Measurements from ENCODE around the gene DNASE1L1. TPM values are rescaled to one million over a fixed set of nuclear protein-coding genes. Genes with fewer than 3 reads are reported as not detected.

DNASE1L1 gene
- total and polyA plus RNA-seq, 2 experiments from 2014 or later = 22.6 to 36.1 TPM

DNA sequence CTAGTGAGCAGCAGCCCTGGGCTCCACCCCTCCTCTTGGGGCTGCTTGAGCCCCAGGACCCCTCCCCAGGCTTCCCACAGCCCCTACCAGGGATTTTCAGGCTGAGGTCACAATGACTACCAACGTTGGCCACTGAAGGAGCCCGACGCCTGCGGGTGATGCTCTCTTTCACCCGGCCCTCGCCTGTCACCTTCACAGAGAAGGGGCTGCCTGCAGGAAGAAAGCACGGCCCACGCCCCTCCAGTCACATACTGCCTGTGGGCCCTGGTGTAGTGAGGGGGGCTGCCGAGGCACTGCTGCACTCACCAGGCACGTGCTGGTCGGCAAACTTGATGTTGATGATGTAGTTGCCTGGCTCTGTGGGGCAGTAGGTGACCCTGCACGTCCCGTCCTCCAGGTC lies 56.6 kb downstream of the DNASE1L1 start:
- no peak for DNase-seq (ENCODE audit: low spot score)
- Histone ChIP-seq H3K27ac (no peak overlapping the region), H3K27me3 (no peaks in the 10 kb centered on the region), H3K36me3 (replicated peaks; ENCODE audit: insufficient read depth, low read depth) (no peaks in the 10 kb centered on the region), H3K9me3 (ENCODE audit: low read depth) (no peaks in the 10 kb centered on the region), H3K4me1 (ENCODE audit: insufficient read depth) (no peaks in the 10 kb centered on the region), H2AFZ (no peak overlapping the region), H3K79me2 (no peaks in the 10 kb centered on the region), H4K20me1 (ENCODE audit: insufficient read depth, poor library complexity, severe bottlenecking) (peaks cover 9% of the 10 kb centered on the region), H3K9me2 (replicated peaks; ENCODE audit: insufficient read depth) (no peaks in the 10 kb centered on the region), H3K4me2 (no peak overlapping the region), H3K4me3 (no peak overlapping the region)
- no peak for TF ChIP-seq EZH2 (IDR thresholded peaks at IDR 0.05; ENCODE audit: borderline replicate concordance)
- TF ChIP-seq, protein P1, sequence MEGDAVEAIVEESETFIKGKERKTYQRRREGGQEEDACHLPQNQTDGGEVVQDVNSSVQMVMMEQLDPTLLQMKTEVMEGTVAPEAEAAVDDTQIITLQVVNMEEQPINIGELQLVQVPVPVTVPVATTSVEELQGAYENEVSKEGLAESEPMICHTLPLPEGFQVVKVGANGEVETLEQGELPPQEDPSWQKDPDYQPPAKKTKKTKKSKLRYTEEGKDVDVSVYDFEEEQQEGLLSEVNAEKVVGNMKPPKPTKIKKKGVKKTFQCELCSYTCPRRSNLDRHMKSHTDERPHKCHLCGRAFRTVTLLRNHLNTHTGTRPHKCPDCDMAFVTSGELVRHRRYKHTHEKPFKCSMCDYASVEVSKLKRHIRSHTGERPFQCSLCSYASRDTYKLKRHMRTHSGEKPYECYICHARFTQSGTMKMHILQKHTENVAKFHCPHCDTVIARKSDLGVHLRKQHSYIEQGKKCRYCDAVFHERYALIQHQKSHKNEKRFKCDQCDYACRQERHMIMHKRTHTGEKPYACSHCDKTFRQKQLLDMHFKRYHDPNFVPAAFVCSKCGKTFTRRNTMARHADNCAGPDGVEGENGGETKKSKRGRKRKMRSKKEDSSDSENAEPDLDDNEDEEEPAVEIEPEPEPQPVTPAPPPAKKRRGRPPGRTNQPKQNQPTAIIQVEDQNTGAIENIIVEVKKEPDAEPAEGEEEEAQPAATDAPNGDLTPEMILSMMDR (IDR thresholded peaks at IDR 0.05; ENCODE audit: poor library complexity) = no peak
- no peak for TF ChIP-seq EZH2phosphoT487 (IDR thresholded peaks at IDR 0.05; ENCODE audit: low read depth, severe bottlenecking, unreplicated experiment)
- 87% methylated on average over 13 of the region's 13 CpGs for WGBS (ENCODE audit: low lambda C conversion rate, missing lambda C conversion rate)

DNA sequence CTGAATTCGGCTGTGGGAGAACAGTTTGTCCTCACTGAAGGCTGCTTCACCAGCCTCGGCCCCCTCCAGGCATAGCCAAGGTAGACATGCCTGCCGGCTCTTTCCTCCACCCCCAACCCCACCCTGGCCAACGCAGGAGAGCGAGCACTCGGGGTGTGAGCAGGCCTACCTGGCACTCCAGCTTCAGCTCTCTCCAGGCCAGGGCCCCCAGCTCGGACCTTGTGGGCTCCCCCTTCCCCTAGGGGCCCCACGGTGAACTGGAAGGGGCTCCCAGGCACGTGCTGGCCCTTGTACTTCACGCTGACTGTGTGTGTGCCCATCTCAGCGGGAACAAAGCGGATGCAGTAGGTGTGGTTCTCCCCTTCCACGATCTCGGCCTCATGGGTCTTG lies 57.0 kb downstream of the DNASE1L1 start:
- H4K20me1 ChIP-seq (ENCODE audit: insufficient read depth, poor library complexity, severe bottlenecking) = peaks cover 7% of the 10 kb centered on the region
- H3K4me2 ChIP-seq = no peak overlapping the region
- no peaks in the 10 kb centered on the region for H3K27me3 ChIP-seq
- H3K4me3 ChIP-seq = no peak overlapping the region
- H3K27ac ChIP-seq = no peak overlapping the region
- H2AFZ ChIP-seq = no peak overlapping the region
- no peaks in the 10 kb centered on the region for H3K9me3 ChIP-seq (ENCODE audit: low read depth)
- WGBS (ENCODE audit: low lambda C conversion rate, missing lambda C conversion rate) = 91% methylated on average over 13 of the region's 14 CpGs
- no peak for TF ChIP-seq EZH2phosphoT487 (IDR thresholded peaks at IDR 0.05; ENCODE audit: low read depth, severe bottlenecking, unreplicated experiment)
- no peak for TF ChIP-seq EZH2 (IDR thresholded peaks at IDR 0.05; ENCODE audit: borderline replicate concordance)
- TF ChIP-seq, protein P1 (IDR thresholded peaks at IDR 0.05; ENCODE audit: poor library complexity) = no peak
- no peaks in the 10 kb centered on the region for H3K9me2 ChIP-seq (replicated peaks; ENCODE audit: insufficient read depth)
- H3K36me3 ChIP-seq (replicated peaks; ENCODE audit: insufficient read depth, low read depth) = no peaks in the 10 kb centered on the region
- H3K4me1 ChIP-seq (ENCODE audit: insufficient read depth) = no peaks in the 10 kb centered on the region
- no peaks in the 10 kb centered on the region for H3K79me2 ChIP-seq
- no peak for DNase-seq (ENCODE audit: low spot score)

Small RNA genes within 50 kb of the gene (microRNA-seq; reads per million reads assigned to microRNA genes)
- 7.2 reads per million, percentile 18 among the genes with 10 or more reads in this experiment for gene MIR6858

Small RNA genes within 50 kb of the gene (small RNA-seq; reads per million reads assigned to genes)
- gene MIR6858 (0.22 reads per million), gene SNORA70 (not detected)

Other genes starting within 250 kb of the DNASE1L1 start
- not detected in 2 replicates for gene OPN1MW, start 226.7 kb downstream of the DNASE1L1 start, total RNA-seq
- gene OPN1MW, start 226.7 kb downstream of the DNASE1L1 start, polyA plus RNA-seq = not detected in 2 replicates
- gene OPN1MW2, start 189.5 kb downstream of the DNASE1L1 start, total RNA-seq = not detected in 2 replicates
- not detected in 2 replicates for gene OPN1MW2, start 189.5 kb downstream of the DNASE1L1 start, polyA plus RNA-seq
- not detected in 2 replicates for gene OPN1MW3, start 151.7 kb downstream of the DNASE1L1 start, total RNA-seq
- not detected in 2 replicates for gene OPN1MW3, start 151.7 kb downstream of the DNASE1L1 start, polyA plus RNA-seq
- not detected in 2 replicates for gene TEX28, start 114.1 kb downstream of the DNASE1L1 start, total RNA-seq
- not detected in 2 replicates for gene TEX28, start 114.1 kb downstream of the DNASE1L1 start, polyA plus RNA-seq
- not detected in 2 replicates for gene TKTL1, start 113.5 kb downstream of the DNASE1L1 start, total RNA-seq
- 0.52 and 1.1 TPM in 2 replicates for gene TKTL1, start 113.5 kb downstream of the DNASE1L1 start, polyA plus RNA-seq
- 220 and 396 TPM in 2 replicates for gene FLNA, start 34.6 kb downstream of the DNASE1L1 start, total RNA-seq
- gene FLNA, start 34.6 kb downstream of the DNASE1L1 start, polyA plus RNA-seq = 468 and 471 TPM in 2 replicates
- gene EMD, start 30.0 kb downstream of the DNASE1L1 start, total RNA-seq = 34.2 and 39.4 TPM in 2 replicates
- gene EMD, start 30.0 kb downstream of the DNASE1L1 start, polyA plus RNA-seq = 61.0 and 65.7 TPM in 2 replicates
- 4,114 and 4,460 TPM in 2 replicates for gene RPL10, start 10.9 kb downstream of the DNASE1L1 start, total RNA-seq
- gene RPL10, start 10.9 kb downstream of the DNASE1L1 start, polyA plus RNA-seq = 1,206 and 1,210 TPM in 2 replicates
- 25.0 and 26.7 TPM in 2 replicates for gene TAFAZZIN, start 2.3 kb upstream of the DNASE1L1 start, total RNA-seq
- 41.3 and 69.6 TPM in 2 replicates for gene TAFAZZIN, start 2.3 kb upstream of the DNASE1L1 start, polyA plus RNA-seq
- gene ATP6AP1, start 19.4 kb upstream of the DNASE1L1 start, total RNA-seq = 116 and 131 TPM in 2 replicates
- gene ATP6AP1, start 19.4 kb upstream of the DNASE1L1 start, polyA plus RNA-seq = 265 and 268 TPM in 2 replicates
- 82.7 and 101 TPM in 2 replicates for gene GDI1, start 27.9 kb upstream of the DNASE1L1 start, total RNA-seq
- 102 and 132 TPM in 2 replicates for gene GDI1, start 27.9 kb upstream of the DNASE1L1 start, polyA plus RNA-seq
- gene FAM50A, start 34.9 kb upstream of the DNASE1L1 start, total RNA-seq = 52.1 and 65.9 TPM in 2 replicates
- 147 and 178 TPM in 2 replicates for gene FAM50A, start 34.9 kb upstream of the DNASE1L1 start, polyA plus RNA-seq
- 10.6 and 14.1 TPM in 2 replicates for gene PLXNA3, start 49.0 kb upstream of the DNASE1L1 start, total RNA-seq
- 23.2 and 28.7 TPM in 2 replicates for gene PLXNA3, start 49.0 kb upstream of the DNASE1L1 start, polyA plus RNA-seq
- 32.2 and 40.0 TPM in 2 replicates for gene LAGE3, start 70.0 kb upstream of the DNASE1L1 start, total RNA-seq
- gene LAGE3, start 70.0 kb upstream of the DNASE1L1 start, polyA plus RNA-seq = 49.4 and 50.8 TPM in 2 replicates
- 25.0 and 26.7 TPM in 2 replicates for gene UBL4A, start 77.4 kb upstream of the DNASE1L1 start, total RNA-seq
- gene UBL4A, start 77.4 kb upstream of the DNASE1L1 start, polyA plus RNA-seq = 29.9 and 34.0 TPM in 2 replicates
- 28.8 and 29.3 TPM in 2 replicates for gene SLC10A3, start 81.4 kb upstream of the DNASE1L1 start, total RNA-seq
- gene SLC10A3, start 81.4 kb upstream of the DNASE1L1 start, polyA plus RNA-seq = 48.3 and 59.8 TPM in 2 replicates
- gene FAM3A, start 107.0 kb upstream of the DNASE1L1 start, total RNA-seq = 33.8 and 41.1 TPM in 2 replicates
- 68.0 and 70.9 TPM in 2 replicates for gene FAM3A, start 107.0 kb upstream of the DNASE1L1 start, polyA plus RNA-seq
- gene G6PD, start 137.6 kb upstream of the DNASE1L1 start, total RNA-seq = 24.8 and 26.2 TPM in 2 replicates
- 9.8 and 12.8 TPM in 2 replicates for gene G6PD, start 137.6 kb upstream of the DNASE1L1 start, polyA plus RNA-seq
- gene IKBKG, start 138.4 kb upstream of the DNASE1L1 start, total RNA-seq = 19.7 and 21.4 TPM in 2 replicates
- 30.7 and 32.9 TPM in 2 replicates for gene IKBKG, start 138.4 kb upstream of the DNASE1L1 start, polyA plus RNA-seq
- not detected in 2 replicates for gene CTAG1A, start 175.9 kb upstream of the DNASE1L1 start, total RNA-seq
- not detected in 2 replicates for gene CTAG1A, start 175.9 kb upstream of the DNASE1L1 start, polyA plus RNA-seq
- gene CTAG1B, start 210.0 kb upstream of the DNASE1L1 start, total RNA-seq = not detected in 2 replicates
- not detected in 2 replicates for gene CTAG1B, start 210.0 kb upstream of the DNASE1L1 start, polyA plus RNA-seq
- gene CTAG2, start 244.3 kb upstream of the DNASE1L1 start, total RNA-seq = not detected in 2 replicates
- gene CTAG2, start 244.3 kb upstream of the DNASE1L1 start, polyA plus RNA-seq = not detected in 2 replicates